Measurements from ENCODE around the gene UTP20. TPM values are rescaled to one million over a fixed set of nuclear protein-coding genes. Genes with fewer than 3 reads are reported as not detected.

UTP20 gene
- total RNA-seq, 1 donor: 18.8 TPM

DNA sequence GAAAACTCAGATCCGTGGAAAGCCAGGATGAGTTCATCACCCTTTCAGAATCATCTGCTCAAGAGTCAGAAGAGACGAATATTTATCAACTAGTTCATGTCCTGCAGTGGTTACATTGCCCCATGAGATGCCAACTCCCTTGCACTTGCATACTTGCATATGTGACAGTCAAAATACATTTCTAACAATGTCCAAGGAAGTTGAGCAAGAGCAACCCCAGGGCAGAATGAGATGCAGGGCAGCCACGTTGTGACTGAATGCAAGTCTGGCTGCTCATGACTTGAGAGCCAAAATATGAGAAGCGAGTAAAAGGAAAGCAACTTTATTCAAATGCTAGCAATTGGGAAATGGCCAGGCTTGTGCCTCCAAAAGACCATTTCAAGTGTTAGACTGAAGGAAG lies 23.6 kb upstream of the UTP20 start:
- no peaks in the 10 kb centered on the region for H3K79me2 ChIP-seq (ENCODE audit: insufficient read depth, low read length)
- no peaks in the 10 kb centered on the region for H3K4me1 ChIP-seq (ENCODE audit: insufficient read depth, low read length)
- no peak overlapping the region for H3K27ac ChIP-seq (ENCODE audit: low read depth, low read length)
- H3K4me3 ChIP-seq (ENCODE audit: insufficient read depth, low read length): no peak overlapping the region
- TF ChIP-seq, protein P1, sequence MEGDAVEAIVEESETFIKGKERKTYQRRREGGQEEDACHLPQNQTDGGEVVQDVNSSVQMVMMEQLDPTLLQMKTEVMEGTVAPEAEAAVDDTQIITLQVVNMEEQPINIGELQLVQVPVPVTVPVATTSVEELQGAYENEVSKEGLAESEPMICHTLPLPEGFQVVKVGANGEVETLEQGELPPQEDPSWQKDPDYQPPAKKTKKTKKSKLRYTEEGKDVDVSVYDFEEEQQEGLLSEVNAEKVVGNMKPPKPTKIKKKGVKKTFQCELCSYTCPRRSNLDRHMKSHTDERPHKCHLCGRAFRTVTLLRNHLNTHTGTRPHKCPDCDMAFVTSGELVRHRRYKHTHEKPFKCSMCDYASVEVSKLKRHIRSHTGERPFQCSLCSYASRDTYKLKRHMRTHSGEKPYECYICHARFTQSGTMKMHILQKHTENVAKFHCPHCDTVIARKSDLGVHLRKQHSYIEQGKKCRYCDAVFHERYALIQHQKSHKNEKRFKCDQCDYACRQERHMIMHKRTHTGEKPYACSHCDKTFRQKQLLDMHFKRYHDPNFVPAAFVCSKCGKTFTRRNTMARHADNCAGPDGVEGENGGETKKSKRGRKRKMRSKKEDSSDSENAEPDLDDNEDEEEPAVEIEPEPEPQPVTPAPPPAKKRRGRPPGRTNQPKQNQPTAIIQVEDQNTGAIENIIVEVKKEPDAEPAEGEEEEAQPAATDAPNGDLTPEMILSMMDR (IDR thresholded peaks at IDR 0.05; ENCODE audit: extremely low read depth, low read depth, low read length): no peak
- no peaks in the 10 kb centered on the region for H3K36me3 ChIP-seq (ENCODE audit: insufficient read depth, low read length)
- no peaks in the 10 kb centered on the region for H4K20me1 ChIP-seq (ENCODE audit: insufficient read depth, low read length)
- H3K27me3 ChIP-seq (ENCODE audit: insufficient read depth, low read length): no peaks in the 10 kb centered on the region
- H3K9me3 ChIP-seq (ENCODE audit: low read depth, low read length): no peaks in the 10 kb centered on the region
- H2AFZ ChIP-seq (ENCODE audit: low read length): no peak overlapping the region
- H3K4me2 ChIP-seq (ENCODE audit: insufficient read depth, low read length): no peak overlapping the region
- no peak for DNase-seq (ENCODE audit: insufficient read length, low spot score, missing footprints)

DNA sequence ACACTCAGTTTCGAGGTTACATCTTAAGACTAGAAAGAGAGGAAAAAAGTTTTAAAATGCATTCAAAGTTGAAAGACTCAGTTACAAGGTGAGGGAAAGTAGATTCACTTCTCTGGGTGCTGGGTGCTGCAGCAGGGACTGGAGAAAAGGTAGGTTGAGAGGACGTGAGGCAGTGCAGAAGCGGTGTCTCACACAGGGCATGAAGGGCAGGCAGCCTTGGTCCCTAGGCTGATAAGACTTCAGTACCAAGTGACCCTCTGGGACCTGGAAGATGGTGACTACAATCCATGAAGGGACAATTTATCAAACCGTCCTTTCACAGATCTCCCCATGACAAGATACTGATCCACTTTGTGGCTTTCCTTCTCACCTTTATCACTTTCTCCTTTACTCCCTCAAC lies 22.5 kb upstream of the UTP20 start:
- Histone ChIP-seq H3K4me3 (ENCODE audit: insufficient read depth, low read length) (no peak overlapping the region), H3K4me1 (ENCODE audit: insufficient read depth, low read length) (no peaks in the 10 kb centered on the region), H2AFZ (ENCODE audit: low read length) (no peak overlapping the region), H3K9me3 (ENCODE audit: low read depth, low read length) (no peaks in the 10 kb centered on the region), H4K20me1 (ENCODE audit: insufficient read depth, low read length) (no peaks in the 10 kb centered on the region), H3K27ac (ENCODE audit: low read depth, low read length) (no peak overlapping the region), H3K4me2 (ENCODE audit: insufficient read depth, low read length) (no peak overlapping the region), H3K27me3 (ENCODE audit: insufficient read depth, low read length) (no peaks in the 10 kb centered on the region), H3K36me3 (ENCODE audit: insufficient read depth, low read length) (no peaks in the 10 kb centered on the region), H3K79me2 (ENCODE audit: insufficient read depth, low read length) (no peaks in the 10 kb centered on the region)
- DNase-seq (ENCODE audit: insufficient read length, low spot score, missing footprints): no peak
- TF ChIP-seq, protein P1 (IDR thresholded peaks at IDR 0.05; ENCODE audit: extremely low read depth, low read depth, low read length): no peak

DNA sequence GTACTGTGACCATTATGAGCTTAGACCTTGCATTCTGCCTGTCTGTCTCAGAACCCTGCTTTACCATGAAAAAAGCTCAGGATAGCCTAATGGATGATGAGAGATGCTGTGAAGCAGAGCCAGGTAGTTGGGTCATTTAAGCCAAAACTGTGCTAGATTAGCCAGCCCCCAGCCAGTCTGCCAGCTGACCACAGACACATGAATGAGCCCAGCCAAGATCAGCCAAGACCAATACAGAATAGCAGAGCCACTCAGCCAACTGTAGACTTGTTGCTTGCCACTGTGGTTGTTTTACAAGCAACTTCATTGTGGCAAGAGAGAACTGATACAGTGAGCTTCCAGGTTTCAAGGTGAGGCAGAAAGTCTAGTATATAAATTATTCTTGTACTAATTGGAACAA lies 12.8 kb upstream of the UTP20 start:
- DNase-seq (ENCODE audit: insufficient read length, low spot score, missing footprints): no peak
- no peak overlapping the region for H3K27ac ChIP-seq (ENCODE audit: low read depth, low read length)
- no peaks in the 10 kb centered on the region for H3K9me3 ChIP-seq (ENCODE audit: low read depth, low read length)
- TF ChIP-seq, protein P1 (IDR thresholded peaks at IDR 0.05; ENCODE audit: extremely low read depth, low read depth, low read length): no peak
- no peaks in the 10 kb centered on the region for H3K4me1 ChIP-seq (ENCODE audit: insufficient read depth, low read length)
- no peaks in the 10 kb centered on the region for H3K27me3 ChIP-seq (ENCODE audit: insufficient read depth, low read length)
- no peaks in the 10 kb centered on the region for H4K20me1 ChIP-seq (ENCODE audit: insufficient read depth, low read length)
- H3K4me3 ChIP-seq (ENCODE audit: insufficient read depth, low read length): no peak overlapping the region
- H3K4me2 ChIP-seq (ENCODE audit: insufficient read depth, low read length): no peak overlapping the region
- H3K79me2 ChIP-seq (ENCODE audit: insufficient read depth, low read length): no peaks in the 10 kb centered on the region
- no peaks in the 10 kb centered on the region for H3K36me3 ChIP-seq (ENCODE audit: insufficient read depth, low read length)
- no peak overlapping the region for H2AFZ ChIP-seq (ENCODE audit: low read length)

DNA sequence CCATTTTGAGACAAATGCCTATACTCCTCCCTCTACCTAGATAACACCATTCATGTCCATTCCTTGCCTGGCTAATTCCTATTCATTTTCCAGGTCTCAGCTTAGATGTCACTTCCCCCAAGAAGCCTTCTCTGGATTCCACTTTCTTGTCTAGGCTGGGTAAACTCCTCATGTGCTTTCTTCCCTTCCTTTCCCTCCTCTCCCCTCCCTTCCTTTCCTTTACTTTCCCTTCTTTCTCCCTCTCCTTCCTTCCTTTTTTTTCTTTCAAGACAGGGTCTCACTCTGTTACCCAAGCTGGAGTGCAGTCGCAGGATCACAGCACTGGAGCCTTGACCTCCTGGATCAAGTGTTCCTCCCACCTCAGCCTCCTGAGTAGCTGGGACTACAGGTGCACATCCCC lies 3.5 kb upstream of the UTP20 start:
- H3K27ac ChIP-seq (ENCODE audit: low read depth, low read length): no peak overlapping the region

More for the DNA sequence above, 3.5 kb upstream of the UTP20 start:
- TF ChIP-seq, protein P1 (IDR thresholded peaks at IDR 0.05; ENCODE audit: extremely low read depth, low read depth, low read length): no peak
- Histone ChIP-seq H3K27me3 (ENCODE audit: insufficient read depth, low read length) (no peaks in the 10 kb centered on the region), H3K4me2 (ENCODE audit: insufficient read depth, low read length) (no peak overlapping the region), H3K4me3 (ENCODE audit: insufficient read depth, low read length) (no peak overlapping the region), H3K9me3 (ENCODE audit: low read depth, low read length) (no peaks in the 10 kb centered on the region), H3K79me2 (ENCODE audit: insufficient read depth, low read length) (peaks cover 13% of the 10 kb centered on the region), H4K20me1 (ENCODE audit: insufficient read depth, low read length) (no peaks in the 10 kb centered on the region), H3K4me1 (ENCODE audit: insufficient read depth, low read length) (peaks cover 8% of the 10 kb centered on the region), H3K36me3 (ENCODE audit: insufficient read depth, low read length) (no peaks in the 10 kb centered on the region), H2AFZ (ENCODE audit: low read length) (no peak overlapping the region)
- DNase-seq (ENCODE audit: insufficient read length, low spot score, missing footprints): no peak
